AG09319 (cell line): ENCODE results near the gene MAP3K19.

ENCODE experiments used
- DNase-seq: peaks from one replicate; pipeline ENCODE4 v3.0.0-alpha.2; 2010; ENCODE audit warnings: low read depth; ENCODE audit errors: extremely low read depth
- CTCF ChIP-seq: IDR thresholded peaks from 2 replicates; pipeline ENCODE4 v1.5.1; 2011; ENCODE audit warnings: low read depth, mild to moderate bottlenecking, inconsistent platforms, low read length, moderate library complexity

The MAP3K19 gene

GRCh38 chr2:134924912-134925311 is 122.3 kb downstream of the MAP3K19 start:
- TF ChIP-seq CTCF = no peak

GRCh38 chr2:134919341-134920210 is 127.7 kb downstream of the MAP3K19 start:
- DNase-seq = no peak
- TF ChIP-seq CTCF = no peak

More at GRCh38 chr2:134924912-134925311, 122.3 kb downstream of the MAP3K19 start:
- DNase-seq = no peak

GRCh38 chr2:134918526-134919340 is 128.5 kb downstream of the MAP3K19 start, which contains the start of gene CCNT2:
Gene CCNT2, plus strand, starts transcription at chr2:134918822. Its CDS starts 33 bp downstream, at chr2:134918855.
- TF ChIP-seq CTCF = no peak
- peak; percentile 98 for DNase-seq

- peak; percentile 32 for TF ChIP-seq CTCF
- no peak for DNase-seq
These were observed 129.2 kb downstream of the MAP3K19 start for GRCh38 chr2:134917888-134918525.

GRCh38 chr2:134917360-134917865 is 129.8 kb downstream of the MAP3K19 start:
- TF ChIP-seq CTCF = no peak
- no peak for DNase-seq
